ENCODE data around the gene CDADC1. TPM values are rescaled to one million over a fixed set of nuclear protein-coding genes. Genes with fewer than 3 reads are reported as not detected.

The CDADC1 gene
- total and polyA plus RNA-seq, 7 donors: 3.3 to 7.8 (median 4.7) TPM

GRCh38 chr13:49304763-49305700 lies 57.3 kb downstream of the CDADC1 start:
- no peak overlapping the region for H3K4me3 ChIP-seq
- no peaks in the 10 kb centered on the region for H3K36me3 ChIP-seq (ENCODE audit: insufficient read depth in 1 of 2, low read depth in 1 of 2)
- ATAC-seq (no peak), DNase-seq (no peak)
- H3K27me3 ChIP-seq (ENCODE audit: insufficient read depth in 3 of 3, low read length in 2 of 3): peaks cover 0 to 3% (median 0%) of the 10 kb centered on the region in 3 donors
- no peaks in the 10 kb centered on the region for H3K9me3 ChIP-seq
- WGBS, 3 donors: 78 to 84% (median 82%) methylated on average over 25 of the region's 25 CpGs
- intact Hi-C loops (cut with DNase I): loop anchor here (5.0 to 10.0 kb wide), 3 partner anchors 132 to 542 kb away; no protein-coding TSS in a partner anchor
- no peak overlapping the region for H3K27ac ChIP-seq
- H3K4me1 ChIP-seq: peaks cover 11% of the 10 kb centered on the region
- no peak for TF ChIP-seq CTCF (IDR thresholded peaks at IDR 0.05)

GRCh38 chr13:49305792-49306425 lies 58.2 kb downstream of the CDADC1 start:
- Histone ChIP-seq H3K4me1 (peaks cover 11% of the 10 kb centered on the region), H3K27ac (no peak overlapping the region), H3K27me3 (ENCODE audit: insufficient read depth in 3 of 3, low read length in 2 of 3) (peaks cover 0 to 3% (median 0%) of the 10 kb centered on the region in 3 donors), H3K9me3 (no peaks in the 10 kb centered on the region), H3K4me3 (no peak overlapping the region), H3K36me3 (ENCODE audit: insufficient read depth in 1 of 2, low read depth in 1 of 2) (no peaks in the 10 kb centered on the region)
- ATAC-seq: peak in 1 of 4 donors; percentile 16
- intact Hi-C loops (cut with DNase I): loop anchor here (5.0 to 10.0 kb wide), 2 partner anchors 539 to 541 kb away; no protein-coding TSS in a partner anchor
- WGBS, 3 donors: 43 to 53% (median 51%) methylated on average over 15 of the region's 15 CpGs
- DNase-seq: peak in 1 of 2 donors; percentile 78
- TF ChIP-seq CTCF (IDR thresholded peaks at IDR 0.05): no peak

GRCh38 chr13:49307365-49307764 lies 59.6 kb downstream of the CDADC1 start:
- H3K27me3 ChIP-seq (ENCODE audit: insufficient read depth in 3 of 3, low read length in 2 of 3): peaks cover 0 to 3% (median 0%) of the 10 kb centered on the region in 3 donors
- H3K4me1 ChIP-seq: peaks cover 11% of the 10 kb centered on the region
- intact Hi-C loops (cut with DNase I): loop anchor here (5.0 to 10.0 kb wide), 2 partner anchors 537 to 540 kb away; no protein-coding TSS in a partner anchor
- peak overlapping the region; percentile 54 for H3K27ac ChIP-seq
- H3K9me3 ChIP-seq: no peaks in the 10 kb centered on the region
- H3K36me3 ChIP-seq (ENCODE audit: insufficient read depth in 1 of 2, low read depth in 1 of 2): no peaks in the 10 kb centered on the region
- ATAC-seq: peak in 3 of 4 donors; percentile 33 to 53 (median 44)
- no peak for TF ChIP-seq CTCF (IDR thresholded peaks at IDR 0.05)
- WGBS, 3 donors: 68 to 76% (median 75%) methylated on average over 6 of the region's 6 CpGs
- DNase-seq: peak; percentile 64 to 78
- H3K4me3 ChIP-seq: no peak overlapping the region

- WGBS, 3 donors: 17 to 31% (median 18%) methylated on average over 7 of the region's 7 CpGs
- no peak for TF ChIP-seq CTCF (IDR thresholded peaks at IDR 0.05)
- Histone ChIP-seq H3K4me3 (no peak overlapping the region), H3K4me1 (peaks cover 11% of the 10 kb centered on the region), H3K9me3 (no peaks in the 10 kb centered on the region), H3K27ac (peak overlapping the region; percentile 54), H3K36me3 (ENCODE audit: insufficient read depth in 1 of 2, low read depth in 1 of 2) (no peaks in the 10 kb centered on the region), H3K27me3 (ENCODE audit: insufficient read depth in 3 of 3, low read length in 2 of 3) (peaks cover 0 to 3% (median 0%) of the 10 kb centered on the region in 3 donors)
- ATAC-seq (peak; percentile 60 to 88 (median 85)), DNase-seq (peak; percentile 85 to 91)
- intact Hi-C loops (cut with DNase I): loop anchor here (5.0 to 10.0 kb wide), 2 partner anchors 537 to 539 kb away; no protein-coding TSS in a partner anchor
Measured at GRCh38 chr13:49308097-49308875, 60.6 kb downstream of the CDADC1 start.
